Measurements from ENCODE around the gene NCK2. TPM values are rescaled to one million over a fixed set of nuclear protein-coding genes. Genes with fewer than 3 reads are reported as not detected.

Gene NCK2
- polyA plus RNA-seq, 1 of the 3 experiments (the other 2 are of a cell fraction), result 42.8 TPM

DNA sequence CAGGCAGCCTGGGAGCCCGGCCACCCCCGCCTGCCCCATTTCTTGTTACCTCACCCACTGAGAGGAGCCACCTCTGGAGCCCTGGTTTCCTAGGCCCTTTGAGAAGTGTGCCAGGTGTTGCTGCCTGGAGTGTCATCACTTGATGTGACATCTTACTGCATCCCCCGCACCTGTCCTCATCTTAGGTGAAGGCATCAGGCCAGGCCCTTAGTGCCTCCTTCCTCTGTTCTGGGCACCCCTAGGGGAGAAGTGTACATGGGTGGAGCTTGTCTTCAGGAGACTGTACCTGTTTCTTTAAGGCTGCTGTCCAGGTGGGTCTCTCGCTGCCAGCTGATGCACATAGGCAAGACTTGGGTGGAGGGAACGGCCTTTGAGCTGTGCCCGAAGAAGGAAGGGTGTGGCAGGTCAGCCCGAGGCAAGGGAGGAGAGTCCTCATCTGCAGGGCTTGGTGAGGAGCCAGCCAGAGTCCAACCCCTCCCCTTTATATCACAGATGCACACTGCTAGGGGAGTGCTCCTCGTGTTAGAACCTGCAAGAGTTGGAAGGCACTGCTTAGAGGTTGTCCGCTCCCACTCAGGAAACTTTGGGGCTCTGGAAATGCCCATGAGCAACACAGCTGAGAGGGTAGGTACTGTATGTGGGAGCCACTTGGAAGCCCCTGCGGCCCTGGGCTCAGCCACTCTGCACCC lies 45.9 kb downstream of the NCK2 start:
- Histone ChIP-seq H3K9ac (no peak overlapping the region), H3K9me2 (no peaks in the 10 kb centered on the region), H3F3A (replicated peaks; ENCODE audit: insufficient read depth) (peaks cover 15% of the 10 kb centered on the region), H3K36me3 (replicated peaks in 1 of 2; ENCODE audit: control insufficient read depth in 1 of 2, insufficient read depth in 2 of 2, low read length in 1 of 2) (no peaks in the 10 kb centered on the region), H3K27ac (ENCODE audit: low read depth in 2 of 2, low read length in 1 of 2) (peak overlapping the region in 1 of 2 experiments; percentile 64; a peak in 1 of 4 replicates), H3K9me3 (no peaks in the 10 kb centered on the region), H3K4me2 (peak overlapping the region; percentile 65), H4K20me1 (ENCODE audit: insufficient read depth) (peaks cover 63% of the 10 kb centered on the region), H3K27me3 (ENCODE audit: insufficient read depth) (no peaks in the 10 kb centered on the region), H3K79me2 (ENCODE audit: insufficient read depth) (peaks cover 72% of the 10 kb centered on the region), H2AFZ (ENCODE audit: low read depth) (no peak overlapping the region), H3K4me3 (ENCODE audit: low read depth in 2 of 2, low read length in 1 of 2) (peak overlapping the region in 1 of 2 experiments; percentile 30; a peak in 1 of 4 replicates), H3K4me1 (ENCODE audit: control insufficient read depth in 1 of 2, insufficient read depth in 2 of 2, low read depth in 1 of 2, low read length in 1 of 2) (peaks cover 18 to 24% of the 10 kb centered on the region in 2 experiments)
- TF ChIP-seq MXI1 (IDR thresholded peaks at IDR 0.05; ENCODE audit: low read depth, low read length), result no peak
- CTCF ChIA-PET, result interaction anchor here (1.5 kb wide), 1 partner anchor 12 kb away, joined by 4 read pairs; no protein-coding TSS in a partner anchor
- POLR2A ChIA-PET, result no interaction called here
- 87% methylated on average over 7 of the region's 10 CpGs for WGBS (ENCODE audit: low lambda C conversion rate)
- DNase-seq, result no peak

DNA sequence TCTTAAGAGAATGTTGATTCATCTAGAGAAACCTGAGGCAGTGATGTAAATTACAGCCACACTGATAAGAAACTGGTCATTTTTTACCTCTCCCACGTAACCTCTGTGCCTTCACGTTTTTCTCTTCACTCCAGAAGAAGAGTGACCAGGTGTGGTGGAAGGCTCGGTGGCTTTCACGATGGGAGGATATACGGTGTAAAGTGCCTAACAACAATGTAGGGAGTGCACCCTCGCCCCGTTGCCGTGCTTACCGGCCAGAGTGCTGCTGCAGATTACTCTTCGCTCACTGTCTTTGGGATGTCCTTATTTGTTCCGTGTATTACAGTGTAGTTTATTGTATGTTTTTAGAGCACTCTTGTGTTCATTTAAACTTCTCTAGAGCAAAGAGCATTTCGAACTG lies 46.5 kb downstream of the NCK2 start:
- peaks cover 63% of the 10 kb centered on the region for H4K20me1 ChIP-seq (ENCODE audit: insufficient read depth)
- H3K9ac ChIP-seq, result no peak overlapping the region
- H3K4me3 ChIP-seq (ENCODE audit: low read depth in 2 of 2, low read length in 1 of 2), result no peak overlapping the region
- TF ChIP-seq TAF1 (IDR thresholded peaks at IDR 0.05; ENCODE audit: borderline replicate concordance, low read depth, low read length), result no peak
- no peak for TF ChIP-seq SIN3A (IDR thresholded peaks at IDR 0.05; ENCODE audit: borderline replicate concordance, low read depth, low read length)
- TF ChIP-seq ELF1 (IDR thresholded peaks at IDR 0.05), result no peak
- TF ChIP-seq FOXM1 (IDR thresholded peaks at IDR 0.05; ENCODE audit: low read depth), result no peak
- TF ChIP-seq, protein P1, sequence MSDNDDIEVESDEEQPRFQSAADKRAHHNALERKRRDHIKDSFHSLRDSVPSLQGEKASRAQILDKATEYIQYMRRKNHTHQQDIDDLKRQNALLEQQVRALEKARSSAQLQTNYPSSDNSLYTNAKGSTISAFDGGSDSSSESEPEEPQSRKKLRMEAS (IDR thresholded peaks at IDR 0.05; ENCODE audit: low read depth), result no peak
- no peak for TF ChIP-seq GATA2 (CRISPR knock-in tag; IDR thresholded peaks at IDR 0.05)
- no peak for TF ChIP-seq JUND (IDR thresholded peaks at IDR 0.05)
- TF ChIP-seq MEF2A (IDR thresholded peaks at IDR 0.05; ENCODE audit: borderline replicate concordance, low read depth), result no peak
- TF ChIP-seq GABPA (IDR thresholded peaks at IDR 0.05; ENCODE audit: low read depth), result no peak
- TF ChIP-seq CTCF (IDR thresholded peaks at IDR 0.05), result no peak
- no peak for TF ChIP-seq SMC3 (IDR thresholded peaks at IDR 0.05; ENCODE audit: low read depth, low read length)
- no peak for TF ChIP-seq YY1 (IDR thresholded peaks at IDR 0.05; ENCODE audit: low read depth)
- TF ChIP-seq CHD2 (IDR thresholded peaks at IDR 0.05; ENCODE audit: low read length, partially characterized antibody), result no peak
- no peak for TF ChIP-seq POLR2AphosphoS5 (IDR thresholded peaks at IDR 0.05; ENCODE audit: low read depth, low read length)
- 94% methylated on average over 12 of the region's 12 CpGs for WGBS (ENCODE audit: low lambda C conversion rate)
- no peak overlapping the region for H3K4me2 ChIP-seq
- POLR2A ChIA-PET, result no interaction called here
- no peaks in the 10 kb centered on the region for H3K36me3 ChIP-seq (replicated peaks in 1 of 2; ENCODE audit: control insufficient read depth in 1 of 2, insufficient read depth in 2 of 2, low read length in 1 of 2)
- H3K9me3 ChIP-seq, result no peaks in the 10 kb centered on the region
- H3K4me1 ChIP-seq (ENCODE audit: control insufficient read depth in 1 of 2, insufficient read depth in 2 of 2, low read depth in 1 of 2, low read length in 1 of 2), result peaks cover 23 to 31% of the 10 kb centered on the region in 2 experiments
- peaks cover 73% of the 10 kb centered on the region for H3K79me2 ChIP-seq (ENCODE audit: insufficient read depth)
- no peak overlapping the region for H2AFZ ChIP-seq (ENCODE audit: low read depth)
- H3K9me2 ChIP-seq, result no peaks in the 10 kb centered on the region
- H3F3A ChIP-seq (replicated peaks; ENCODE audit: insufficient read depth), result peaks cover 15% of the 10 kb centered on the region
- CTCF ChIA-PET, result no interaction called here
- no peak for DNase-seq
- H3K27me3 ChIP-seq (ENCODE audit: insufficient read depth), result no peaks in the 10 kb centered on the region
- H3K27ac ChIP-seq (ENCODE audit: low read depth in 2 of 2, low read length in 1 of 2), result no peak overlapping the region

Measured in SK-N-SH (cell line).